ENCODE results near the gene ALDH4A1.

The ALDH4A1 gene, protein sequence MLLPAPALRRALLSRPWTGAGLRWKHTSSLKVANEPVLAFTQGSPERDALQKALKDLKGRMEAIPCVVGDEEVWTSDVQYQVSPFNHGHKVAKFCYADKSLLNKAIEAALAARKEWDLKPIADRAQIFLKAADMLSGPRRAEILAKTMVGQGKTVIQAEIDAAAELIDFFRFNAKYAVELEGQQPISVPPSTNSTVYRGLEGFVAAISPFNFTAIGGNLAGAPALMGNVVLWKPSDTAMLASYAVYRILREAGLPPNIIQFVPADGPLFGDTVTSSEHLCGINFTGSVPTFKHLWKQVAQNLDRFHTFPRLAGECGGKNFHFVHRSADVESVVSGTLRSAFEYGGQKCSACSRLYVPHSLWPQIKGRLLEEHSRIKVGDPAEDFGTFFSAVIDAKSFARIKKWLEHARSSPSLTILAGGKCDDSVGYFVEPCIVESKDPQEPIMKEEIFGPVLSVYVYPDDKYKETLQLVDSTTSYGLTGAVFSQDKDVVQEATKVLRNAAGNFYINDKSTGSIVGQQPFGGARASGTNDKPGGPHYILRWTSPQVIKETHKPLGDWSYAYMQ

DNA sequence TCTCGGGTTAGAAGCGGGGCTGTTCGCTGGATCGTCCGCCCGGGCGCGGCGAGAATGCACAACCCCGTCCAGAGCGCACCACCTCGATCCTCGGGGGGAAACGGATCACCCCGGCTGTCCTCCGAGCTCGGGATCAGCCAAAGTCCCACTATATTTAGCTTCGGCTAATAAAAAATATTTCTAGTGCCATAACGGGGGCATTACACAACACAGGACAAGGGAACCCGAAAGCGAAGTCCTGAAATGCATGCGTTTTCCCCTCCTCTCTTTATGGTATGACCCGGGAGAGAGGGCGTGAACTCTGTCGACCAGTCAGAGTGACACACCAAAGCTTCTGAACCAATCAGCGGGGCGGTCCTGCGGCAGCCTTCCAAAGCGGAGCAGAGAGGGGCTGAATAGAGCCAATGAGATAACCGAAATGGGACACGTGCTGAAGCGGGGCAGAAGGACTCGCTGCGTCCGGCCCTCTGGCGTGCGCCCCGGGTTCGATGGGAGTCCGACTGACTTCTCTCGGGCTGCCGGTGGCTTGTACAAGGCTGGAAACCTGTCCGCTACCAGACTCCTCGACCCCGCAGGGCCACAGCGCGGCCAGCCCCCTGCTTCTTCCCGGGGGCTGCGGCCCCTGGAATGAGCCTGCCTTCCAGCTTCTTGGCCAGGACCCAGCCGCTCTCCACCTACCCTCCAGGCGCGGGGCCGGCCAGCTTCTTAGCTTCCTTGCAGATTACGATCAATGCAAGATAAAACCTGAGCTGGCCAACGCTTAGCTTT is at the start of gene ALDH4A1:
TSS of gene ALDH4A1 (minus strand) at position 33 of the 768 bp plus-strand sequence. CDS start at position 1, 32 bp downstream.
- DNase-seq, result peak; percentile 99

DNA sequence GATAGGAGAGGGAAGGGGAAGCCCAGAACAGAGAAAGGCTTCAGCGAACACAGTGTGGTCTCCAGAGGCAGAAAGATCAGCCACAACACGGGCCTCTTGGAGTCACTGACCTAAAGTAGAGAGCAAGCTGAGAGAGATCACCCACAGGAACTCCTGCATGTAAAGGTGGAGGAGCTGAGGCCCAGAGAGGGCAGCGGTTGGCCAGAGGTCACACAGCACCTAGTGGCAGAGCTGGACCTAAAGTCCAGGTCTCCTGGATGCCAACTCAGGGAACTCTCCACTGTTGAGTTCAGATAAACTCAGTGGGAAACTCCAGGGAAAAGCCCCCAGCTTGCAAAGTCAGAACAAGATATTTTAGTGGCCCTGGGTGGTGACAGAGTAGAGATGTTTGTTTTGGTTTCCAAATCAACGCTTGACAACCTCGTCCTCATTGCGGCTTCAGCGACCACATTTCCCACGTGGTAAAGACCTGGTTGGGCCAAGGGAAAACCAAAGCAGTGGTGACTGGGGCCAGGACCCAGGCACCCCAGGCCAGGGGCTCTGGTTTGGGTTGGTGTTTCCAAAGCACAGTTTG is 49.5 kb upstream of the ALDH4A1 start:
- no peak for DNase-seq

DNA sequence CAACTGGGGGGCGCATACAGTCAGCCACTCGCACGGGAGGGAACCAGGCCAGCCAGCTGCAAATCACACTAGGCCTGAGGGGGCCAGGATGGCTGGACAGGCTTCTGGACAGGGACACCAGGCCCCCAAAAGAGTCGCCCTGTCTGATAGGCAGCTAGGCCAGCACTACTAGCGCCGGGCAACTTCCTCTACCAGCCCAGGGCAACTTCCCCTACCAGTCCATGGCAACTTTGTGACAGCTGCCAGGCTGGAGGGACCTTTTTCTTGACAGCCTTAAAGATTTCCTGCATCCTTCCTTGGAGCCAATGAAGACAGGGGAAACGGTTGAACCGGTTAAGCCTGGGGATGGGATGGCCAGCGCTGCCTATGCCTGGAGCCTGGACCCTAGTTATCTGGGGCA is 49.1 kb upstream of the ALDH4A1 start:
- DNase-seq, result no peak

DNA sequence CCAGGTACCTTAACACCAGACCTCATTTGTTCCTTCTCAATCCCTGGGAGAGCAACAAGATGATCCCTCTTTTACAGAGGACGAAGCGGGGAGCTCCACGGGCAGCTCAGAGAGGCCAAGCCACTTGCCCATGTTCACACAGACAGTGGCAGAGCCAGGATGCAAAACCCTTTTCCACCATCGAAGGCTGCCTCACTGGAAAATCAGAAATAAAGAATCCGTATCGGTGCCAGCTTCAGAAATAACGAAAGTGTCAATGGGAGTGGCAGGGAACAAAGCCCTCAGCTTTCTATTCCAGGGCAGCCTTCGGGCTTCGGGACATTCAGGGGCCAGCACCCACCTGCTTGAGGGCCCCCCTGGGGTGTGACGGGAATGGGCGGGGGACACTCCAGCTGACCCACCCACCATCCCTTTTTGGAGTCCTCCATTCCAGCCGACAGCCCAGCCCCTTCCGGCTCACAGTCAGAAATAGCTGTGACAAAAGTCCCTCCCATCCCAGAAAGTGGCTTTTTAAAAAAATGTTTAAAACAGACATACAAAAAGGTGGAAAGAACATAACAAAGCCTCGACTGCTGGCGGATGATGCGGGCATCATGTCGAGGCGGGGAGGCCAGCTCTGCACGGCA is 48.2 kb upstream of the ALDH4A1 start:
- DNase-seq, result no peak

DNA sequence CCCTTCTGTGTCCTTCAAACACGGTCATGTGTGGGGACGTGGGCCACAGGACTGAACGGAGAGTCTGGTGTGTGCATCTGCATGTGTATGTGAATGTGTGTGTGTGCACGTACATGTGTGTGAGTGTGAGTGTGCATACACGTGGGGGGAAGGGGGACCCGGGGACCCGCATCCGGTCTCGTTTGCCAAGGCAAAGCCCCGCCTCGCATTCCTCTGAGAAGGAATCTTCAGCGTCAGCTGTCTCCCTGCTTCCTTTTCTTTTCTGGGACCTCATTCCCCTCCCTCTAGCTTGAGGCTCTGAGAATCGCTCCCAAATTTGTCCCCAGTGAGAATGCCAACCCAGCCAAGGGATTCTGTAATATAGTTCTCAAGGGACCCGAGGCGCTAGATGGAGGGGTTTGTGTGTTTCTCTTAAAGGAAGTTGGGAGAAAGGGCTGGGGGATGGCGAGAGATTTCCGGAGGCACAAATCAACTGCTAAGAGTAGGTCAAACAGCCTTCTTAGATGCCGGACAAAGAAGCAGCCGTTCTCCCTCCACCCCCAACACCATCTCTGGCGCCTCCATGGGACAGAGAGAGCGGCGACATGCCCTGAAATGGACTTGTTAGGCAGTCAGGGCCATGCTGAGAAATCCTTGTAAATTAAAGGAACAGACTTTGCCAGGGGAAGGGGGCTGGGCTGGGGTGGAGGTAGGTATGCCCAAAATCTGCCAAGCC is 47.5 kb upstream of the ALDH4A1 start:
- DNase-seq, result peak; percentile 51

DNA sequence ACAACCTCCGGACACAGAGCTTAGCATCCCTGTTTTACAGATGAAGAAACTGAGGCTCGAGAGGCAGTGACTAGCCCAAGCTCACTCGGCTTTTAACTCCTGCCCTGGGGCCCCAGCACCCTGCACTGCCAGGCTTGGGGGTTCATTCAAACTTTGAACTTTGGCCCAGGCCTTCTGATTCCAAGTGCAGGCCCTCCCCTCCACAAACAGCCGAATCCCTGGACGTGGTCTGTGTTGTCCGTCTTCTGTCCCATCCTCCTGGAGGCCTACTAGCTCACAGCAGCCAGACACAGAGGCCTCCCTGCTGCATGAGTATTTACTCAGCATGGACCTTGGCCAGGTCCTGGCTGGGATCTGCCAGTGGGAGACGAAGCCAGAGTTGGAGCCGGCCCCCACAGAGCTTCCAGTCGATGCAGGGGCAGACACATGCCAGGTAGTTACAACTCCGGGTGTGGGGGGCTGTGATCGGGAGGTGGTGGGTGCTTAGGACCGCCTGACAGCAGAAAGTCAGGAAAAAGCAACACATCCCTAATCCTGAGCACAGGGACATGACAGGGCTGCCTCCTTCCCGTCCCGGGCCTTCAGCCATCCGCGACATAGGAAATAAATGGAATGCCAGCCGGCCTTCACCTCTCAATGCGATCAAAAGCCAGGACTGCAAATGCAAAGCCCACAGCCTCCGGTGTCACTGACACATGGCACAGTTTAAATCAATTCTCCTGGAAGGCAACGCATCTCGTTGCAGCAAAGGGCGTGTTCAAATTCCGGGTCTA is 46.7 kb upstream of the ALDH4A1 start:
- DNase-seq, result peak; percentile 65

DNA sequence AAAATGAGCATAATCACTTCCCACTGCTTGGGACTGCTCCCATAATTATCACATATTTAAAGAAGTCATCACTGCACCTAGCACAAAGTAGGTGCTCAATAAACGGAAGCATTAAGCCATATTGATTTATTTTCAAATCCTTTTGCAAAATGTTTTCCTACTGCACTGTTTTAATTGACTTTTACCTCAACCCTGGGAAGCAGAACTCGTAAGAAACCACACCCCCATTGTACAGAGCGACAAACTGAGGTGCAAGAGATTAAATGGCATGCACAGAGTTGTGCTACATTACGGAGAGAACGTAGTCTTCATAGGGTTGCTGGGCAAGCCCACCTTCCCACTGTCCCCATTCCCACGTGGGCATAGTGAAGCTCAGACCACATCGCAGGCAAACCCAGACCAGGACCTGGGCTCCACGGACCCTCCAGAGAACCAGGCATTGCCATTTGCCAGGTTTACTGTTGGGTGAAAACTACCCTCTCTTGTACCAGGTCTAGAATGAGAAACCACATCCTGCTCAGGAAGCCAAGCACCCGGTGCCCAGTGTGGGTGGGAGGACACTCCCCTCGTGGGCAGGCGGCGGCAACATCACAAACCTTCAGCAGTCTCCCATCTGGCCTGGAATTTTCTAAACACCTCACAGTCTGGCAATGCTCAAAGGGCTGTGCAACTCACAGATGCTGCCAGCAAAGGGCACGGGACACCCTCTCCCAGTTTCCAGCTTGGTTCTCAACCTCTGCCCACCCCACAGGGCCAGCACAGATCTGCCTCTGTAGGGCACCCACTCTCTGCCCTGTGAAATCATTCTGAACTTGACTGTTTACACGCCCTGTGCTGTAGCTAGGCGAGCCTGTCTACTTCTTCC is 45.9 kb upstream of the ALDH4A1 start:
- DNase-seq, result no peak

DNA sequence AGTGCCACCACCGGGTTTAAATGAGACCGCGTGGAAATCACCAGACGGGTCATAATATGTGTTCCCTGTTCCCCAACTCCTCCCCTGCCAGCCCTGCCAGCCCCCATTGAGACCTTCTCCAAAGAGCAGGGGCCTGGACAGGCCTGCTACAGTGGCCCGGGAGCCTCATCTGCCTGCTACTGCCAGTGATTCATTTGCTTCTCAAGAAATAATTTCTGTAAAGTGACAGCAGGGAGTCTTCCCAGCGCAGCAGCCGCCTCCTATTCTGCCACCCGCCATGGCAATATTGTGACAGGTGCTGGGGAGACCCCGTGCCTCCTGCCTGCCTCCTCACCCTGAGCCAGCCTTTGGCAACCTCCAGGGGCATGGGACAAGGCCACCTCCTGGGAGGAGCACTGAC is 45.2 kb upstream of the ALDH4A1 start:
- DNase-seq, result no peak

DNA sequence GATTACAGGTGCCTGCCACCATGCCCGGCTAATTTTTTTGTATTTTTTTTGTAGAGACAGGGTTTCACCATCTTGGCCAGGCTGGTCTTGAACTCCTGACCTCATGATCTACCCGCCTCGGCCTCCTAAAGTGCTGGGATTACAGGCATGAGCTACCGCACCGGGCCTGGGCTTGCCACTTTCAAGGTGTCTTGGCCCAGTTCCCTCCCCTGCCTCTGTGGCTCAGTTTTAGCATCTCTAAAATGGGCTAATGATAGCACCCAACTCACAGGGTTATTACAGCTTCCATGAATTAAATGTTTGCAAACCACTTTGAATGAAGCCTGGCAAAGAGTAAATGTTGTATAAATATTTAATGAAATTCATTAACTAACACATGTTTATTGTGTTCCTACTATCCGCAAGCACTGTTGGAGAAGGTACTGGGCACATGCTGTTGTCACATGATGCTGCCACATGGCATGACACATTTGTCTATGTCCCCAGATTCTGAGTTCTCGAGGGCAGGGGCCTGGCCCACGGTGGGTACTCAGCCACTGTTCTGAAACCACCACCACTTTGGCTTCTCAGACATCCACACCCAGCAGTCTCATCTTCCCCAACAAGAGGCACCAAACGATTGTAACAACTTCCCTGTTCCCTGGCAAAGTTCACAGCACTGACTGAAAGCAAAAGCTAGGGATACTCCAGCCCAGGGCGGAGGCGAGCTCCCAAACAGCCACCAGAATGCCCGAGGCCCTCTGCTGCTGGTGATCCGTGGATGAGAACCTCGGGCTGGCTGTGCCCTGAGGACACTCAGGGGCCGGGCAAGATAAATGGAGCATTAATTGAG is 44.4 kb upstream of the ALDH4A1 start:
- DNase-seq, result no peak

DNA sequence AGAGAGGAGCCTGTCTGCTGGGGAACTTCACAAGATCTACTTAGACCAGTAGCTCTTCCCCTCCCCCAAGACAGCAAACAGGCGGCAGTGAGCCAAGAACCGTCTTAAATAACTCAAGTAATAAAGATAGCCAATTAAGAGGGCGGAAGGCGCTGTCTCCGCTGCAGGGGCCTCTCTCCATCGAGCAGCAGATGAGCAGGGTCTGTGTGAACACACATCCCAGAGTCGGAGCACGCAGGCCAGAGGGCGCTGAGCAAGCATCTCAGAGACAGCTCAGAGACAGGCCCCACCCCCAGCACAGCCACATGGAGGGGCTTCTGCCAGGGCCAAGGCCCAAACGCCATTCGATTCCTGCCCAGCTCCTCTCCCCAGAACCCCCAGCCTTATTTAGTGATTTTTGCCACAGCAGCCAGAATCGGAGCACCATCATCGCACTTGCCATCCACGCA is 43.1 kb upstream of the ALDH4A1 start:
- no peak for DNase-seq

DNA sequence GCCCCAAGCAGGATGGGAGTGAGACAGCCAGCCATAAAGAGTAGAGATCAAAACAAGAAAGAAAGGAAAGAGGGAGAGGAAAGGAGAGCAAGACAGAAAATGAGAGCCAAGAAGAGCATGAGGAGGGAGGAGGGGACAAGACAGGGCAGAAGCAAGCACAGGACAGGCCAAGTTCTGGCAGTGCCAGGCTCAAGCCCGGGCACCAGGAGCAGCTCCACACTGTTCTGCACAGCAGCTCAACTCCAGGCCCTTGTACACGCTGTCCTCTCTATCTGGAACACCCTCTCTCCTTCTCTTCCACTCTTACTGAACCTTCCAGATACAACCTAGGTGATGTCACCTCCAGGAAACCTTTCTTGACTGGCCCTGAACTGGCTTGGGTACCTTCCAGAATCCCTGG is 42.5 kb upstream of the ALDH4A1 start:
- DNase-seq, result no peak

DNA sequence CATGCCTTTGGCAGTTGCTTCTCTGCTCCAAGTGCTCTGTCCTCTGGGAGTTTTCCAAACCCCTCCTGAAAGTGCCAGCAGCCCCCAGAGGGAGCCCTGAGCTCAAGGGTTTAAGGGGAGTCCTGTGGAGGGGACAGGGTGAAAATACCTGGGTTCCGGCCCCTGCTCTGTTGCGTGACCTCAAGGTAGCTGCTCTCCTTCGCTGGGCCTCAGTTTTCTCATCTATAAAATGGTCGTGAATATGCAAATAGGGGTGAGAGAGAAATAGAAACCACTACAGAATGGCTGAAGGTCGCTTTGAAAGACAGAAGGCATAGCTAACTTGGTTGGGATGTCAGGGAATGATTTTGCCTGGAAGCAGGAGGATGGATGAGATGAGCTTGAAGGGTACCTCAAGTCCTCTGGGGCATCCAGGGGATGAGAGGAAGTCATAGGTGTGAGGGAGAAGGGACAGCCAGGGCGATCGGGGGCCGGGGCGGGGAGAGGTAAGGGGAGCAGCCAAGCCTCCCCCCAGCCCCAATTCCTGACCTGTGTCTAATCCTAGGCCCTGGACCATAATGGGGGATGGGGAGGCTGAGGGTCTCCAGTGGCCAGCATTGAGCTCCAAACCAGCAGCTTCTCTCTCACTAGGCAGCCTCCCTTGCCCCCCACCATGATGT is 41.7 kb upstream of the ALDH4A1 start:
- no peak for DNase-seq

DNA sequence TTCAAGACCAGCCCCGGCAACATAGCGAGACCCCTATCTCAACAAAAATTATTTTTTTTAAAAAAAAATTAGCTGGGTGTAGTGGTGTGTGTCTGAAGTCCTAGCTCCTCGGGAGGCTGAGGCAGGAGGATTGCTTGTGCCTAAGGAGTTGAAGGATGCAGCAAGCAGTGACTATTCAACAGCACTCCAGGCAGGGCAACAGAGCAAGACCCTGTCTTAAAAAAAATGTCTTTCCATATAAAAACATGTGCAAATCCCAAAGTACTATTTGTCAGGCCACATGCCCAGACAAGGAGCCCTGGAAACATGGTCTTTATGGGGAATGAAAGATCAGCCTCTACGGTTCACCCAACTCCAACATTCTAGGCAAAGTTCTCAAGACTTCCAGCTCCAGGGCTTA is 40.8 kb upstream of the ALDH4A1 start:
- no peak for DNase-seq

DNA sequence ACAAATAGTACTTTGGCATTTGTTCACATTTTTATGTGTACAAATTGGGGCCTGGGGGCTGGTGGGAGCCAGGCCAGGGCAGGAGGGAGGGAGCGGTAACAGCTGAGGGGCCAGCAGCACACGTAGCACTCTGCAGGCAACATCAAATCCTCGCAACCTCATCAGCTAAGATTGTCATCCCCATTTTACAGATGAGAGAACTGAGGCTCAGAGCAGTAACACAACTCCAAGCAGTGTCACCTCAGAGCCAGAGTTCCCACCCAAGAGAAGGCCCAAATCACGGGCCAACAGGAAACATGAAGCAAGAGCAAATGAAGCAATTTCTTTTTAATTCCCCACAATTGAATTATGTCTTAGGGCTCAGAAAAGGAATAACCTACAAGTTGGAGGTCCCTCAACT is 40.0 kb upstream of the ALDH4A1 start:
- no peak for DNase-seq

DNA sequence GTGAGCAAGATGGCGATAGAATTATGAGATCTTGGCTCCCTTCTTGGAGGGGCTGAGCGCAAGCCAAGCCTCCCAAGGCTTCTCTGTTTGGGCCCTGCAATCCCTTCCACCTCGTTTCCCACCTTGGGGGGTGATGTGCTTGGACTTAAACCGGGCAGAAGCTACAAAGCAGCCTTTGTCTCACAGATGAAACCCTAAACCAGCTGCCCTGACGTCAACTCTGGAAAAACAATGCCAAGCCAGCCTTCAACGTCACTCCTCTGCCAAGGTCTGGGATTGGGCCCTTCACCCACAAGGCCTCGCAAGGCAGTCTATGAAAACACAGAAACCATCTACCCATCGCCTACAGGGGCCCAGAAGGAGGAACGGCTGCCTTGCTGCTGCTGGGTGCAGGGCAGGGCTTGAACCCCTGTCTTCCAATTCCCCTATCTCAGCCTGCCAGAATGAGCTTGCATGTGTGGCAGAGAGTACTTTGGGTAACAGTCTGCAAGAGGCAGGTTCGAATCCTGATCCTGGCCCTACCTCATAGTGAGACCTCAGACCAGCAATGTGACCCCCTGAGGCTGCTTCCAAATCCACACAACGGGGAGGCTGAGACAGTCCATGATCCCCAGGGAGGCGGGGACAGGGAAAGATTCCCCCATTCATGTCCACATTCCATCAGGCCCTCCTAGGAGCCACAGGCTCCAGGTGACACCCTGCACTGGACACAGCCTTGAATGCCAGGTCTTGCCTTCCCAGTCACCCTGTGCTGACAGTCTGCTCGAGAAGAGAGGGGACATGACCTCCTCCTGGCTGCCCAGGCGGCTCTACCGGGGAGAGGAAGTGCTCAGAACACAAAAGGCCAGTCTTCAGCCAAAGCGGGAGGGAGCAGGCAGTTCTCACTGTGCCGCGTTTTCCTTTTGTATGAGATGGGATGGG is 39.1 kb upstream of the ALDH4A1 start:
- DNase-seq, result no peak

DNA sequence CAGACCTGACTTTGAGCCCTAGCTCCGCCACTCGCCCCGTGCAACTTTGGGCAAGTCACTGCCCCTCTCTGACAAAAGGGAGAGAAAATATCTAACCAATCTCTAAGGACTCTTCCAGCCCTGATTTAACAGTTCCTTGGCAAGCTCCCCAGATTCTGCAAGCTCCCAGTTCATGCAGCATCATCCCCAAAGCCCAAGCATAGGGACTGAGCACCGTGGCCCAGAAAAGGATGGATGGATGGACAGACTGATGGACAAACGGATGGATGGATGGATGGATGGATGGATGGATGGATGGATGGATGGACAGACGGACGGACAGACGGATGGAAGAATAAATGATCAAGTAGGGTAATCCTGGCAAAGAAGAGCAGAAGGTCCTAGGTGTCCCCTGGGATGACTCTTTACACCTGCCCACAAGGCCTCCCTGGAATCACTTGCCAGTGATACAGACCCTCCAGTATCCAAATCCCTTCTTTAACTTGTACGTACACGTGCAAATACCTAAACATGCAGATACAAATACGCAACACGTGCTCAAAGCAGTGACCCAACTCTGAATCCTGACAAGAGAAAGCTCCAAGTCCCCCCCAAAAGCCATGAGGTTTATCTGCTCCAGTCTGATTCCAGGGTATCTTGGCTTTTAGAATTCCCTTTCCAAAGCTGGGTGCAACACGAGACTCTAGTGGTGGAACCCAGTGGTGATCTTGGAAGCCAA is 38.1 kb upstream of the ALDH4A1 start:
- DNase-seq, result no peak

Measured in HCEC 1CT (cell line).